NCI-H146 (cell line): ENCODE data around the gene APOL4.
"Not testable (repeated sequence)": the region's sequence is repeated elsewhere in the genome, so short reads cannot be mapped to it uniquely, and the experiment has no call there.

Experiments used
- DNase-seq: peaks from one replicate; lab custom pipeline; 2025; lab: John Stamatoyannopoulos, UW

Gene APOL4

DNA sequence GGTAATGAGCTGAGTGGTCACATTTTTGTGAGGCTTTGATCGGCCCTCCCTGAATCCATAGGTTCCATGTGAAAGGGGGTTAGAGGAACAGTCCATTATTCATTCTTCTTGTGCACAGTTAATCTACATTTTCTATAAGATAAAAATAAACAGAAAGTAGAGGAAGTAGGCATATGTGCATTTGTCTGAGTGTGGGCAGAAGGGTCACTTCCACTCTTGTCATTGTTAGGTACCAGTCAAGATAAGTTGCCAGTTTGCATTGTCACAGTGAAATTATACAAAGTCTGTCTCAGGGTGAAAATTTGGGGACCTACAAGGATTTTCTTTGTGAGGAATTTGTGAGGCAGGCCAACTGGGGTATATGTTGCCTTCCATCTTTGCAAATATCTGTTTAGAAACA lies 4.6 kb upstream of the APOL4 start:
- DNase-seq: no peak

DNA sequence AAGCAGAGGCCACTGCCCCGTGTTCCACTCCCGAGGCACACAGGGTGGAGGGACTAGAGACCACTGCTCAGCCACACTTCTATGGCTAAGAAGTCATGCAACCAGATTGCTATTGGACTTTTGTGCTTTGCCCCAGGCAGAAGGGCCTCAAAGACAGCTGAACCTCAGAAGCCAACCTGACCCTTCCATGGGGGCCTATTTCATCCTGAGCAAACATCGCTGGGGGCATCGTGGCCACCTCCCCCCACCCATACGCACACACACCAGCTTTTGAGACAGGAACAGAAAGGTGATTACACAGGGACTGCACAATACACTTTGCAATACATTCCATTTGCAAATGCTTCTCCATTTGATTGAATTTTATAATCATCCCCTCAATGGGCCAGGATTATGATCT lies 4.0 kb upstream of the APOL4 start:
- not testable (repeated sequence) for DNase-seq

DNA sequence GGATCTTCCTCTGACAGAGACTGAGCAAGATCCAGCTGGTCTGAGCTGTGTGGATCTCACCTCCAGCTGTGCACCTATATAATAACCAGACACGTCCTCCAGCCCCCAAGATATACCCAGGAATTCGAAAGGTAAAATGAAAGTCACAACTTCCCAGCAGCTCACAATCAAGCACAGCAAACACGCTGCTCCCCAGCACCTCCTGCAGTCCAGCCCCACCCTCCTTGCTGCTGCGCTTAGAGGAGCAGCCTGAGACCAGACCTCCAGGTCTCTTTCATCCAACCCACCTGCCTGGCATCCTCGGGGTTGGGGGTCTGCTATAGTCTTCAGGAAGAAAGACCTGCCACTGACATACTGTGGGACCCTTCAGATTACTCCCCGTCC lies 3.0 kb upstream of the APOL4 start:
- DNase-seq: no peak

DNA sequence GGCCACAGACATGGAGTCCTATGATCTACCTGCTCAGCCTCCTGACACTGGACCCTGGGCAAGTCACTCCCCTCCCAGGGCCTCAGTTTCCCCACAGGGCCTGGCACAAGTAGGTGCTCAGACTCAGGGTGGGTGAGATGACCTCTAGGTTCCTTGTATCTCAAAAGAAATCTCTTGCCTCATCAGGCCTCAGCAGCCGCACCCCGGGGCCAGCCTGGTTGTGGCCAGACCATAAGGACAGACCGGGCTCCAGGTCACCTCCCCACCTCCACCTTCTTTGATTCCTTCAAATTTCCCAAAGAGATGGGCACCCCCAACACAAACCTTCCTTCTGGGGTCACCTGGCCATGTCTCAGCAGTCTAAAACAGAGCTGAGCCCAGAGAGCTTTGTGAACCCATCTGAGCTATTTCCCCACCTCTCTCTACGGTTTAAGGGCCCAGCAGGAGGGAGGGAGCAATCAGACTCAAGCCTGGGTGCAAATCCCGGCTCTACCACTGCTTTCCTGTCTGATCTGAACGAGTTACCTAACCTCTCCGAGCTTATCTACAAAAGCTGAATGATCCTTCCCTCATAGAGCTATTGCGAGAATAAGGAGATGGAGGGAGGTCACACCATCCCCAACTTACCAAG lies 2.5 kb upstream of the APOL4 start:
- no peak for DNase-seq

DNA sequence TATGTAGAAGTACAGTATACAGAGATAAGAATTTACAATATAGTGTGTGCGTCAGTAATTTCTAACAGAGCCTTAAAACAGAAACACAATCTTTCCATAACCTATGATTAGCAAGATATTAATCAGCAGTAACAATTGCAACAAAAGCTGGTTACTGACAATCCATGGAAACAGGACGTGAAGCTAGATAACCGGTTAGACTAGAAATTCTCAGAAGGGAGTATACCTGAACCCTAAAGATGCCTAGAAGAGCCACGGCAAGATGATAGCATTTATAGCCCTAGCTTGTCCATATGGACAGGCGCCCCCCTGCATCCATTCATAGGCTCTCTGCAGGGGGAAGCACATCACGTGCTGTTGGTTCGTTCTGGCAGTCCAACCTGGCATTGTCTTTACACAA lies 1.8 kb upstream of the APOL4 start:
- DNase-seq: peak; percentile 16

DNA sequence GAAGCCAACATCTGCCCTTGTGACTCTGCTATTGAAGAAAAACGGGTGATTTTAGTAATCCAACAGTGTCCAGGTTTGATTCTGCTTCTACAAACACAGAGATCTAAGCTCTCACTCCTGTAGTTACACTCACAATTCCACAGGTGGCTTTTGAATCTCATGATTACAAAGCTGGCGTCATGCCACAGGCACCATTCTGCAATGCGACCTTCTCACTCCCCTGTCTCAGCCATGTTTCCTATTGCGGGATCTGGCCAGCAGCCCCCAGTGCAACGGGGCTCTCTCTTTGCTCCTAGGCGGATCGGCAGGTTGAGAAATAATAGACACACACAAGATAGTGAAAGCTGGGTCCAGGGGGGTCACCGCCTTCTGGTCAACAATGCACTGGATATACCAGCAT lies 1.3 kb upstream of the APOL4 start:
- DNase-seq: peak; percentile 61

DNA sequence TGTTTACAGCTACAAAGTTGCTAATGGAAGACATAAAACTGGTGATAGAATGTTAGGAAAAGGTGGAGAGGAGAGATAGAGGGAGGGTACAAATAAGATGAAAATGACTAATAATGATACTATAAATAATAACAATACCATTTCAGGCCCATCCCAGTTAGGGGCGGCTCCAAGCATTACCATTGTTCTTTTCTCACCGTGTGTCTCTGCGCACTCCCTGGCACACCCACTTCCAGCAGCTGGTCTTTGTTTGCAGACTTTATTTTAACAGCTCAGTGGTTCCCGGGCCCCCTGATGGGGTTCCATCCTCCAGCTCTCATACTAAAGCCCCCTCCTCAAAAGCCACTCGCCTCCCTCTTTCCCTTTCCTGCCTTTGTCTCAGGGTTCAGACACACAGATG lies 584 bp downstream of the APOL4 start:
- not testable (repeated sequence) for DNase-seq

DNA sequence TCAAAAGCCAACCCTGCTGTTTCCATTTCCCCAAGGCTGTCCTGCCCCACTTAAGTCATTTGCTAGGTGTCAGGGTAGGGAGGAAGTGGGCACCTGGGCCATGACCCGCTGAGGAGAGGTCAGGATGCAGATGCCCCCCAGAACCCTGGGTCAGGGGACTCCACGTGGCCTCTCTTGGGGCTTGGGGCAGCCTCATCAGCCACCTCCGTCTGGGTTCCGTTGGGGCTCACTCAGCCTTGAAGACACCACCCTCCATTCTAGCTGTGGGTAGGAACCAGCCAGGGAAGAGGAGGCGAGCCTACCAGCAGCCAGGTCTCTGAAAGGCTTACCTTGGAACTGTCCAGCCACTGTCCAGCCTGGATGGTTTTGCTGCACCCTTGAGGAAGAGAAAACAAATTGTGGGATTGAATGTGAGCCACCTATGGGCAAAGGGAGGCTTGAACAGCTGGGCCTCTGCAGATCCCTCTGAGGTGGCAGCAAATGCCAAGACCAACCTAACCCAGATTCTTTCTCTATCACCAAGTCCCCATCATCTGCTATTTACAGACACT lies 2.5 kb downstream of the APOL4 start:
- no peak for DNase-seq

DNA sequence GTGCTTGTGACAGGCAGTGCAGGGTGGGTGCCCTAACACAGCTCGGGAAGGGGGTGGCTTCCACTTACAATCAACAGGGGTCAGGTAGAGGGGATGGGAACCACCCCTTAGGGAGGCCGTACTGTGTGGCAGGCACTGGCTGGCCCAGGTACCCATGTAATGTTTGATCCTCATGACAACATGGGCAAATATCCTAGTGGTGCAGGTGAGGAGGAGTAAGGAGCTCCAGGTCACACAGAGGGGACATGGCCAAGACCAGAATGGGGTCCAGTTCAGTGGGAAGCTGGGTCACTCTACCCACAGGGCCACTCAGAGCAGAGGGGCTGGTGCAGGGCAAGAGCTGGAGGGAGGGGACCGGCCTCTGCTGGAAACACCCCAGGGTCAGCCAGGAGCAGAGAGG lies 3.1 kb downstream of the APOL4 start:
- DNase-seq: no peak

DNA sequence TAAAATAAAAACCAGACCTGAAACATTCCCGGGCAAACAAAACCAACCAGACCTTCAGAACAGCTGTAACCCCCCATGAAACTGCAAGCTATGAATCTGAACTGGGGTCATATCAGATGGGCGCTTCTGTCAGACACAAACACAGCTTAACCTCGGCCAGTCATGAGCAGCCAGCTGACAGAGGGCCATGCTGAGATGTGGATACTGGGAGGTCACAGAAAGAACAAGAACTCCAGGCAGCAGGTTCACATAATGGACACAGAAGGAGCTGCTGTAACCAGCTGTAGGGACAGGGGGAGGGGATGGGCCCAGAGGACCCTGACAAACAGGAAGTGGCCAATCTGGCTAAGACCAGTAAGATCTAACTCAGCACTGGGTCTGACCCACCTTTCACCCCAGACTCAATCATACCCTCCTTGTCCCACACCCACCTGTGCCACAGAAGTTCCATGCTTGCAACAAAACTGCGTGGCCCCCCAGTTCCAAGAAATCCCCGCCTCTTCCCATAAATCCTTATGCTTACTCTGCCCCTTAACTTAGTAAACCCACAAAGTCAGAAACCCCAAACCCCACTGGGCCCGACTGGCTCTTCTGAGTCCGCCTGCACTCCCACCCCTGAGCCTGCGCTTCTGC lies 4.0 kb downstream of the APOL4 start:
- DNase-seq: peak; percentile 40

DNA sequence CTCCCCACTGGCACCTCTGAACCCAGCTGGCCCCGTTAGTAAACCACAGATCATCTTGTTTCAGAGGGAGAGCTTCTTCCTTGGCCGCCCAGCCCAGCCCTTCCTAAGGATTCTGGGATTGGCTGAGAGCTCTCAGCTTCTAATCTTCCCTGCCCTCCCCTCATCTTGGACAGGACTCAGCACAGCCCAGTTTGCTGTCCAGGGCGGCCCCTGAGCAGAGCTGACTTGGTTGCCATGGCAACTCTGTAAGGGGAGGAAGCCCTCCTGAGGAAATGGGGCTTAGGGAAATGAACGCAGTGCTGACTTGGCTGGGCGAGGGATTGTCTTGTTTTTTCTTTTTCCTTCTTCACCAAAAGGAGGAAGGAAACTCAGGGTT lies 4.6 kb downstream of the APOL4 start:
- DNase-seq: peak; percentile 60

DNA sequence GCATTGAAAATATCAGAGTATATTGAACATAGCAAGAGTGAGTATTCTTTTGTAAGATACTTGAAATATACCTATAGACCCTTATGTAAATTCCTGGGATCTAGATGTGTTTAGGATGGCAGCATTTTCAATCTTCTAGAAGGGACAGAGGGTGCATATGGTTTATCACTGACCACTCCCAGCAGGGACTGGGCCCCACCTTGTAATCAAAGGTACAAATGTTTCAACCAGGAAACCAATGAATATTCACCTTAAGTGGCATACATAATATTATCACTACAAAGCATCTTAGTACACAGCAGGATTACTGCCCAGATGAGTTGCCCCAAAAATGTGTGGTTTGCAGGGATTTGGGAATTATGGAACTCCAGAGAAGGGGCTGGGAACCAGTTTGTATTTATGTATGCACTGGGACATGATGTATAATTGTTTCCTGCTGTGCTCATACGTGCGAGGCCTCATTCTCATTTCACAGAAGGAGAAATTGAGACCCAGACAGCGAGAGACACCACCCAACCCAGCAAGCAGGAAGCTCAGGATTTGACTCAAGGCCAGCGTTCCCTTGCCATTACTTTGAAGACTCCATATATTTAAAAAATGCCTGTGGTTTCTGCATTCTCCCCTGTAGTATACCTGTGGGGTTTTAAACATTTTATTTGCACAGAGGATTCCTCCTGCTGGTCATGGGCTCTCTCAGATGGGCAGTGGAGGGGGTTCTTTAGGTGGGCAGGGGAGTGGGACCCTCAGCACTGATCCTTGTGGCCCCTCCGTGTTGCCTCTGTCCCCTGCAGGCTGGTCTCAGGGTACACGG lies 5.2 kb downstream of the APOL4 start:
- no peak for DNase-seq

DNA sequence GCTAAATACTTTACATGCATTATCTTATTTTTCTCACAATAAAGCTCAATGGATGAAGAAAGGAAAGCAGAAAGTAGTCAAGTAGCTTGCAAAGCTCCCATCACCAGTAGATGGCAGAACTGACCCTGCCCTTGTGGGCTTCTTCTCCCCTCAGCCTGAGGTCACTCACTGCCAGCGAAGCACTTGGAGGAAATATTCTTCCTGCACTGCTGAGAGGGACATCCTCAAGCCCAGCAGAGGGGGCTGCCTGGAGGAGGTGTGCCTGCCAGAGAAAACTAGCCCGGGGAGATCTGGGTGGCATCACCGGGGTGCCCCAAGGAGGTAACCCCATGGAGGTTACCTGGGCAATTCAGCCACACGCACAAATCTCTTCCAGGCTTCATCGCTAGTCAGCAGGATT lies 6.6 kb downstream of the APOL4 start:
- peak; percentile 49 for DNase-seq

DNA sequence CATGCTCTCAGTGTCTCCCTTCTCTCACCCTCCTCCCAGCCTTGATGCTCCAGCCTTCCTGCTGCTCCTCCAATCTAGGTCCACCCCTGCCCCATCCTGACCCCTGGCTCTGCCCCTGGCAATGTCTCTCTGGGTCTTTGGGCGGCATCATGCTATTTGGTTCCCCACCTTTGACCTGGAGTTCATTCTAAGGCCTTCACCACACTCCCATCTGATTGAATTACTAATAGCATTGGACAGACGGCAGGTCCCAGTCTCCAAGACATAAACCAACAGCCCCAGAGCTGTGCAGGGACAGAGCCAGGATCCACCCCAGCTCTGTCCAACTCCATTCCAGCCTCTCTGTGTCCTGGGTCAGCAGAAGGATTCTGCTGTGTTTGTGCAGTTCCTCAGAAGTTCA lies 7.2 kb downstream of the APOL4 start:
- DNase-seq: no peak

DNA sequence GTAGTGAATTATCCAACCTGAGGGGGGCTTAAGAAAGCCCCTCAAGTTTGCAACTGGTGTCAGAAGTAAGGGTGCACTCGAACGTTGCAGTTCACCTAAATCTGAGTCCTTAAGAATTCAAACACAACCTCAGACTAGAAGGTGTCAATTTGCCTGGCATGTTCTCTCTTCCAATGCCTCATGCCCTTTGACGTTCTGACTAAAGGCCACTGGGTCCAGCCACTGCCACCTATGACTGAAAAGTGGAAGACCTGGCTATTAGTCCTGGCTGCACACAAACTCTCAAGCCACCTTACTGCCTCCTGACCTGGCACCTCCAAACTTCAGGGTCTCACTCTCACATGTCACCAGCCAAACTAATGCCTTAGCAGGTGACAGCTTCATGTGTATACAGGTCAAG lies 8.0 kb downstream of the APOL4 start:
- no peak for DNase-seq

DNA sequence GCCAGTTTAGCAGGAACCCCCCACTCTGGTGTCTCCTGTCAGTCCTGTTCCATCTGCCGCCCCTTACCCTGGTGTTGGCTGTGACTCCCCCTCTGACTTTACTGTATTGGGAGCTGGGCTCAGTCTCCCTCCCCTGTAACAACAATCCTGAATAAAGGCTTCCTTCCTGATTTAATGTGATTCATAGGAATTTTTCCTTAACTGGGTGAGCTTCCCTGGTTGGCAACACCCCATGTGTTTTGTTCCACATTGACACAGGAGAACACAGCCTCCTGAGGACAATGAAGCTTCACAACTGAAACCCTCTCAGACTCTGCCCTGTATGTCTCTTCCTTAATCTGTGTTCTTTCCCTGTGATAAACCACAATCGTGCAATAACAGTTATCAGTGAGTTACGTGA lies 8.4 kb downstream of the APOL4 start:
- DNase-seq: no peak

DNA sequence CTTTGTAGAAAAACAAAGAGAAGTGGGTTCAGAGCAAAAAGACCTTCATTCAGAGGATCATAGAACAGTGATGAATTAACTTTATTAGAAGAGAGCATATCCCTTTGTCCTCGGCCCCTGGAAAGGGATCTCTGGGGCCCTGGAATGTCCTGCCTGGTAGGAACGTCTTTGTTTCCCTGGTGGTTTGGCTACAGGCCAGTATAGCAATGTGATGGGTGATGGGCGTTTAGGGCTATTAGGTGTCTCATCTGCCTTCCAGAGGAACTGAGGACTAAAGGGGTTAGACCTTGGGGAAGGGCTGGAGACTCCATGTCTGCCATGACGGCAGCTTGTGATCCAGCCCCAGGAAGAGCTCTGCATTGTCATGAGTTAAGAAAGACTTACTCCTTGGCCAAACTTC lies 9.1 kb downstream of the APOL4 start:
- no peak for DNase-seq

DNA sequence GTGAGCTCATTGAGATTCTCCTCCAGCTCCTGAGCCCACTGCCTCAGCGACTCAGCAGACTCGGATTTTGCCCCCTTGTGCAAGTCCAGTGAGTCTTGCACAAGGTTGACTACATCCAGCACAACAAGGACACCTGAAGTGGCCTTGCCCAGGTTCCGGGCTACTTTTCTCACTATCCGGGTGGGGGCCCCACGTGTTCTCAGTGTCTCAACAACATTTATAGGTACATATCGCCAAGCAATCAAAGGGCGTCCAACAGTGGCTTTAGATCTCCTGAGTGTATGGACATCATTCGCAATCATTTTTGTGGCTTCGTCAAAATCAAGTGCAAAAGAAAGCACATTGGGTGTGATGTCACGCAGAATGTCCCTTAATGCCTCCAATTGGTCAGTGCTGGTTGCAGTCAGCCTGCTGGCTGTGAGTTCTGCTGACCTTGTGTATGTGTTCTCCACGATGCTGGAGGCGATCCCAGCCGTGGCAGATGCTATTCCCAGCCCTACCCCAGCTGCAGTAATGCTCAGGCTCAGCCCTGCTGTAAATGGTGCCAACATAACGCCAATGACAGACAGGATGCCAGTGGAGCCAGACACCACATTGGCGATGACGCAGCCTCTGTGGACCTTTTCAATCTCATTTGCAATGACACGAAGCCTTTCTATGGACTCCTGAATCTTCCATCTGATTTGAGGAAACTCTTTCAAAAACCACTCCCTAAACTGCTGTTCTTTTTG lies 10.3 kb downstream of the APOL4 start:
- no peak for DNase-seq

DNA sequence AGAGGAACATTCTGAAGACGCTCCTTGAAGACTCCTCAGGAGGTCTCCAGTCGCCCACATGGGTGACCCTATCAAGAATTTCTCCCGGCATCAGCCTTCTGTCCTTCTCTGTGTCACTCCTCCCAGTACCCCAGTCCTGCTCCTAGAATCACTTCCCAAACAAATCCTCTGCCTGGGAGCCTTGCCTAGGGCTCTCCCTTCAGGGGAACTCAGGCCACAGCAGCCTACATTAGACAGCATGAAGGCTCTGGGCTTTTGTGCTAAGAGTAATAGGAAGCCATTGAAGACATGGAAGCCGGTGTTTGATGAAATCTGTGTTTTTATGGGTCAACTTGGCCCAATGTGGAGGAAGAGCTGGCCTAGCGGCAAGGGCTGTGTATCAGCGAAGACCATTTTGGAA lies 13.7 kb downstream of the APOL4 start:
- DNase-seq: not testable (repeated sequence)

DNA sequence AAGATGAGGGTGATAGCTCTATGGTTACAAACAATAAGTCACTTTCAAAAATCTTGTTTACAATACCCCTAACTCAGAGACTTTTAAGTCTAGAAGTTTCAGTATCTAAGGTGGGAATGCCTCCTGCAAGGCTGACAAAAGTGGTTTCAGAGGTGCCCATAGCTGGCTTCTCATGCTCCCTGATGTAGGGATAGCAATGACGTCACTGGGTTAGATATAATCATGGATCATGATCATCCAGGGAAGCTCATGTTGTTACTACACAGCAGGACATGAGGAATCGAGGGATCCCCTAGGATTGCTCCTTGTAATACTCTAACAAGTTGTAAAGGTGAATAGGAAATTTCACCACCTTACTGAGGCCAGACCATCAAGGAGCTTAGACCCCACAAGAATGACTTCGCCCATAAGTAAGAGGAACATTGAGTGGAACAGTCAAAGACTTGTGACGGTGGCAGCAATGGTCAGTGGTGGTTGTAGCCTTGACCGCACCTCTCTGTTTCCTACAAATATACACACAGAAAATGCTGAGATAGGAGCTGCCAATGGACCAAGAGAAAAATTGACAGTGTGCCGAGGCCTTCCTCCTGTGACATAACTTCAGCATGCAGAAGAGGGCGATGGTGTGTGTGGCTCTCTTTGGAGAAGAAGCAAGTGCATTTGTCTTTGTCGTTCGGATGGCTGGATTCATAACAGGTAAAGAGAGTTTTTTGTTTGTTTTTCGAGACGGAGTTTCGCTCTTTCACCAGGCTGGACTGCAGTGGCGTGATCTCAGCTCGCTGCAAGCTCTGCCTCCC lies 15.6 kb downstream of the APOL4 start:
- no peak for DNase-seq

DNA sequence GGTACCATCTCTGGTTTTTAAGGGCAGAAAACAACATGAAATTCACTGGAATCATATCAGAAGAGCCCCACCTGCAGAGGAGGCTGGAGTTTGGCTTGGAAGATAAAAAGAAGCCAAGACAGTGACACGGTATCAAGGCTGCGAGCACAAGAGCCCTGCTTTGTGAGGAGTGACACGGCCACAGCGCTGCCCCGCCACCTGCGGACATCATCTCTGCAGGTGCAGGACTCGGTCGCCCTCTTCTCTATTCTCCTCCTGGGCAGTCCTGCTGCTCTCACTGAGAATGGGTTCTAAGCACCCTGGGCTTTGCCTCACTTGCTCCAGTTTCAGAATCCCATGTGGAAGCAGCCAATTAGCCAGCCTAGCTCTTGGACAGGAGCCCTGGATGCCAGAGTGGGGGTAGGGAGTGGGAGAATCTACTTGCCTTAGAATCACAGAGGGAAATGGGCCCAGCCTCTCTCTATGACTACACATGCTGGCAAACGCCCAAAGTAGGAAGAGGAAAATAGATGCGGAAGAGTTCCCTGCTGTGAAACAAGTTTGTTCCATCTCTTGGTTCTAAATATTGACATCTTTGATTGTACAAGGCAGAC lies 17.1 kb downstream of the APOL4 start:
- DNase-seq: peak; percentile 60
